Nephron (organoid): ENCODE results near the gene MUC5B.

Experiments used
- H3K27ac Mint-ChIP-seq, 3 experiments: 2 replicates each; pipeline ENCODE4 v1.8.0; 2020; ENCODE audit warnings: mixed read lengths in 3 of 3, mild to moderate bottlenecking in 2 of 3, moderate library complexity in 1 of 3
- H3K27me3 Mint-ChIP-seq: 2 replicates; pipeline ENCODE4 v1.8.0; 2021; ENCODE audit warnings: low read depth, mild to moderate bottlenecking, moderate library complexity, mixed read lengths
- H3K36me3 Mint-ChIP-seq: 2 replicates; pipeline ENCODE4 v1.8.0; 2020; ENCODE audit warnings: low read depth, mixed read lengths
- H3K4me1 Mint-ChIP-seq: 2 replicates; pipeline ENCODE4 v1.8.0; 2020; ENCODE audit warnings: mixed read lengths
- H3K4me3 Mint-ChIP-seq, 3 experiments: 2 replicates each; pipeline ENCODE4 v1.8.0; 2020; ENCODE audit warnings: mild to moderate bottlenecking in 3 of 3, mixed read lengths in 3 of 3, moderate library complexity in 2 of 3
- H3K9me3 Mint-ChIP-seq: 2 replicates; pipeline ENCODE4 v1.8.0; 2020; ENCODE audit warnings: mixed read lengths
- CTCF ChIP-seq, 3 experiments: fragments of 200-600 bp; sonication (generic); IDR thresholded peaks; one replicate each; pipeline ENCODE4 v1.5.0; 2021; ENCODE audit warnings: antibody characterized with exemption in 3 of 3; ENCODE audit not compliant: unreplicated experiment in 3 of 3

MUC5B gene

GRCh38 chr11:1310772-1311468, 88.1 kb downstream of the MUC5B start:
- no peak for TF ChIP-seq CTCF (IDR thresholded peaks at IDR 0.05; ENCODE audit: unreplicated experiment in 3 of 3)
- Mint-ChIP-seq H3K27ac (peak overlapping the region; percentile 77 to 93 (median 86)), H3K4me1 (peaks cover 21% of the 10 kb centered on the region), H3K9me3 (peaks cover 41% of the 10 kb centered on the region), H3K27me3 (peaks cover 4% of the 10 kb centered on the region), H3K4me3 (peak overlapping the region; percentile 81 to 92 (median 85)), H3K36me3 (peaks cover 6% of the 10 kb centered on the region)
